SIG-M5 treated with dmso at 0.1 percent for 504 hours (cell line): Measurements from ENCODE around the gene PTTG1.

Source experiments
- DNase-seq: peaks from one replicate; lab custom pipeline; 2025; ENCODE audit not compliant: unreplicated experiment; lab: John Stamatoyannopoulos, UW

PTTG1 gene

DNA sequence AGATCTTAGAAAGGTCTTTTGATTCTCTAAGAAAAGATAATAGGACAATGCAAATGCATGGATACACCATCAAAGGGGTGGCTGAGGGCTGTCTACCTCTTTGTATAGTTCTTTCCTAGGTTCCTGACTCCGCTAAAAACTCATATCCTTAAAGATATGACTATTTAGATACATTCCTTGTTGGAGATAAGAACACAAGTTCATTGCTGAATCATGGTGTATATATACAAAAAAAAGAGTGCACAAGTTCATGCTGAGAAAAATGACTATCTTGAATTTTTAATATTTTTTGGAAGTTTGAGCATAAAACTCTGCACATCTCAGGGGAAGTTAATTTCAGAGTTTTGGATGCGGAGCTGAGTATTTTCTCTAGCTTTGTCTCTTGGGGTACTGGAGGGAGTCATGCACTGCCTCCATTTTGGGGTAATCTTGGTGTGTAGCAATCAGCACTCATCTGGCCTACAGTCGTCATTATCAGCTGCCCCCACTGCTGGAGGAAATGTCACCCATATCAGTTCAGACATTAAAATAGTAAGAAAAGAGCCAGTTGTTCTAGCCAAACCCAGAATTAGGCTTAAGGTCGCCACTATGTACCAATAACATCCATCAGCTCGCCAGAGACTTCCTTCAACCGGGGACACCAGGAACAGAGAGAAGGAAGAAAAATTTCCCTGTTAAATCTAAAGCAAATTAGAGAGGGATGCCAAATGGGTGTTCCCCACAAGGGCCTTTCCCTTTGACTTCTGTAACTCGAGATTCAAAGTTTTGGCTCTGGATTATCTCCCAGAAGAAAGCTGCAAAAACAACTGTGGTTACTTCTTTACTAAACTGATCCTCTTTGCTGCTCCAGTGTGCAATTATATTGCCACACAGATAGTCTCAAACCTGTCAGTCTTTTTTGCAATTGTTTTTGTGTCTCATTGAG lies 49.0 kb downstream of the PTTG1 start:
- DNase-seq = no peak

DNA sequence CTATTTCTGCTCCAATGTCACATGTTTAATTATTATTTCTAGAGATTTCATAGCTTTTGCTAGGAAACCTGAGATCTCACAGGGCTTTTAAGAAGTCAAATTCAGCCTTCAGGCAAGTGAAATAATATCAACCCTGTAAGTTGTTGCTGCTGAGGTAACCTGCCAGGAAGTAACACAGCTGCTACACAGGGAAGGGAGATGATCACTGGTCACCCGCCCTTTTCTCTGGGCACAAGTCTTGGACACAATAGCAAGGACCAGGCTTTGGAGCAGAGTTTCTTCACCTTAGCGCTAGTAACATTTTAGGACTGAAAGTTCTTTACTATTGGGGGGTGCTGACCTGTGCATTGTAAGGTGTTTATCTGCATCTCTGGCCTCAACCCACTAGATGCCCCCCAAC lies 50.1 kb downstream of the PTTG1 start:
- DNase-seq = no peak

DNA sequence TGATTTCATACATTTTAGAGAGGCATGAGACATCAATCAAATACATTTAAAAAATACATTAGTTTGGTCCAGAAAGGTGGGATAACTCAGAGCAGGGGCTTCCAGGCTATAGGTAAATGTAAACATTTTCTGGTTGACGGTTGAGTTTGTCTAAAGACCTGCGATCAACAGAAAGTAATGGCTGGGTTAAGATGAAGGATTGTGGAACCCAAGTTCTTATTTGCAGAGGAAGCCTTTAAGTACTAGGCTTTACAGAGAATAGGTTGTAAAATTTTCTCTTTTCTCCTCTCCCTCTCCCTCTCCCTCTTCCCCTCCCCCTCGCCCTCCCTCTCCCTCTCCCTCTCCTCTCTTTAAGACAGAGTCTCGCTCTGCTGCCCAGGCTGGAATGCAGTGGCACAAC lies 50.8 kb downstream of the PTTG1 start:
- no peak for DNase-seq

DNA sequence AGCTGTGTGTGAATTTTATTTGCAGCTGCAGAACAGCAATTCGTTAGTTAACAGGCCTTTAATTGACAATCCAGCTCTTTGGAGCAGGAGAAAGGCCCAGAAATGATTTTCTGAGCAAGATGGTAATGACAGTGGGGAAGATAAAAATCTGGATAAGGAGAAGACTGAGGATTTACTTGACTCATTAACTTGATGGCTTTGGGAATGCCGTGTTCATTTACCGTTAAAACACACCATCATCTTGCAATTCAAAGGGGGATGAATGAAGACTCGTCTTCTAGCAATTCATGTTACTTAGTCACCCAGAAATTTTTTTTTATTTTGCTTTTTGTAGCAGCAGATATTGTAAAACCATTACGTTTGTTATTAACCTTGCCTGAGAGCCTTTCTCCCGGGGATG lies 52.0 kb downstream of the PTTG1 start:
- no peak for DNase-seq

DNA sequence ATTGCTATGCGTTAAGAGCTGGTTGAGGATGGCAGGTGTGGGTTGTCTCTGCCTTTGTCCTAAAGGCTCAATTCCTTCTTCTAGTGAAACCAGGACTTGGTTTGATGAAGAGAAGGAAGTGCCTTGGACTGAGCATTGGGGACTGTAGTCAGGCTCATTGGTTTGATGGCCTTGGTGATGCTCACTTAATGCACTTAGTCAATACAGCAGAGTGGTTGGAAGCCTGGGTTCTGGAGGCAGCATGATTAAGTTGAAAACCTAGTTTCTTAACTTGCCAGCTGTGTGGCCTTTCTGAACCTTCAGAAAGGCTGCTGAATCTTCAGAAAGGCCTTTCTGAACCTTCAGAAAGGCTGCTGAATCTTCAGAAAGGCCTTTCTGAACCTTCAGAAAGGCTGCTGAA lies 52.4 kb downstream of the PTTG1 start:
- no peak for DNase-seq

DNA sequence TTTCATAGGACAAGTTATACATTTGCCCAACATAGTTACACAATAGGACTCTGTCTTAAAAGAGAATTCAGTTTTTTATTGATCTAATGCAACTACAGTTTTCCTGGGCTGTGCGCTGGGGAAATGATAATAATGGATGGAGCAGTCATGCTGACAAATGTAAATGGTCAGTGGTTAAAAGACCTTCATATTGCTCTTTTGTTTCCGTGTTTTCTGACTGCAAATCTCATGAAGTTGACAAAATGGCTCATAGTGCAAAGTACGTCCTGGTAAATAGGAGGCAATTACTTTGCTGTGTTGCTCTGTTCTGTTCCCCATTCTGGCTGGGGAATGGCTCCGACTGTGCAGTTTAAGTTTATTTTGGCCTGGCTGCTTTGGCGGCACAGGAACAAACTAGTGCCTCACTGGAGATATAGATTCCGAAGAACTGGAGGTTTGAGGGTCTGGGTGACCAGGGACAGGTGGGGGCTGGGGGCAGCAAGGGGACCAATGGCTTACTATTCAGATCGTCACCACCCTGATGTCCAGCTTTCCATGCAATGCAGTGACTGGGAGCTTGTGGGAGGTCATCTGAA lies 54.3 kb downstream of the PTTG1 start:
- DNase-seq = no peak

DNA sequence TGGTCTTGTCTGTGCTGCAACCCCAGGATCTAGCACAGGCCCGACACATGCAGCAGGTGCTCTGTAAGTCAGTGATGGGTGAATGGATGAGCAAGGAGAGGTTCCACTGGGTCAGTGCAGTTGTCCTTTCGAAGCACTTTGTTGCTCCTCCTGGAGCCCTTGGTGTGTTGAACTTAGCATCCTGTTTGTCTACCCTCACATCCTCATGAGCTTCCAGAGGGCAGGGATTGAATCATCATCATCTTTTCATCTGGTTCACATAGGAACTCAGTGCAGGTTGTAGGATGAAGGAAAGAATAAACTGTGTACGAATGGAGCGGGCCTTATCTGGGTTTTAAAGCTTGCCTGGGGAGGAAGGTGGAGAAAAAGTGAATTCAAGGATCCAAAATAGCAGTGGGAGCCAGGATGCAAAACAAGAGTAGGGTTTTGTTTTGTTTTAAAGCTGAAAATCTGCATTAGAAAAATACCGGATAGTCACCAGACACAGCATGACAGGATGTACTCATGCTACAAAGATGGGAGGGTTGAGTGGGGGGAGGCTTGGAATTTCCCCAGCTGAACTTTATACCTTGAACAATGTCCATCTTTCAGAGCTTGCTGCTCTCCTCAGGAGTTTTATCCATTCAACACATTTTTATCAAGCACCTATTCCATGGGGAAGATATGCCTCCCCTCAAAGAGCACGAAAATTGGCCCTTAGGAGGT lies 55.8 kb downstream of the PTTG1 start:
- DNase-seq = no peak

DNA sequence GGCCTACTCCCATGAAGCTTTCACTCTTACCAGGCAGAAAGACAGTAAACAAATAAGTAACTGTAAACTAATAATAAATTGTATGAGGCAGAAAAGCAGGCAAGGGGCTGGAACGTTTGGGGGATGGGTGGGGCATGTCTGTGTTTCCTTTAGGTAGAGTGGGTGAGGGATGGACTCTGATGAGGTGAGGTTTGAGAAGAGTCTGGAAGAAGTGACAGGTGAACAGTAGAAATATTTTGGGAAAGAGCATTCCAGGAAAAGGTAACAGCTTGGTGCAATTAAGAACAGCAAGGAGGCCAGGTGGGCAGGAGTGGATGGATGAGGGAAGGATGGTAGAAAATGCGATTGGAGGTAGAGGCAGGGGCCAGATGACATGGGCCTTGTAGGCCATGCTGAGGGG lies 56.5 kb downstream of the PTTG1 start:
- DNase-seq = no peak
